Measurements from ENCODE around the gene UNC45A. TPM values are rescaled to one million over a fixed set of nuclear protein-coding genes. Genes with fewer than 3 reads are reported as not detected.

UNC45A gene
- total RNA-seq, 1 donor: 69.1 TPM

DNA sequence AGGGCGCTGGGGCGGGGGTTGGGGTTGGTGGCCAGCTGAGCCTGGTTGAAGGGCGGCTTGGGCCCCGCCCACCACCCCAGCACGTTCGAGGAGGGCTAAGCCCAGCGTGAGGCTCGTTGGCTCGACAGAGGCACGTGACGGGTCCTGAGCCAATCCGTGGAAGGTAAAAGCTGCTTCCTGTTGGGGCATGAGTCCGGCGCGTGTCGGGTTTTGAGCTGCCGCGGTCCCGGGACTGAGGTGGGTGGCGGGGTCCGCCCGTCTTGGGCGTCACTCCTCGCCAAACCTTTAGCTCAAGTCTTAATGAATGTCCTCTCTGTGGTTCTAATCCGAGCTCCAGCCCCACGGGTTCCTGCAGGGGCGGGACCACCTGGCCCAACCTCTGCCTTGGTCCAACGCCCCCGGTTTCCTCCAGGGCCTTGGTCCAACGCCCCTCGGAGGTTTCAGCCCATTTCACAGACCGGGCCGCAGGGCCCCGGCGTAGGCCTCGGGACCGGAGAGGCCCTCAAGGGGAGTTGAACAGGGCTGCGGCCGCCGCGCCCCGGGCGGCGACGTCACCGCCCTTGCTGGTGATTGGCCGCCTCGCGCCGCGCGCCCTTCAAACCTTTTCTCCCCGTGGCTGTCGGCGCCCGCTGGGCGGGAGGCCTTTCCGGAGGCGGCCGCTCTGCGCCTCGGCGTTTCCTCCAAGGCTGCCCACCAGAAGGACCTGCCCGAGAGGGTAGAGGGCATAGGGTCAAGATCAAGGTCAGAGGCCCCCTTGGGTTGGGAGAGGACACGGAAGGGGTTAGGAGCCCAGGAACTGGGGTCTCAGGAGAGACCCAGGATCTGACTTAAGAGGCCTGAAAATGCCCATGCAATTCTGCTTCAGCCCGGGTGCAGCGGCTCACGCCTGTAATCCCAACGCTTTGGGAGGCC is 19.9 kb downstream of the UNC45A start, which contains the start of gene RCCD1:
Gene RCCD1 (plus strand): TSS at position 173 of the 912 bp plus-strand sequence. CDS start 1,851 bp downstream, outside the sequence.
- DNase-seq (ENCODE audit: low read depth): peak; percentile 95
- TF ChIP-seq, protein P1, sequence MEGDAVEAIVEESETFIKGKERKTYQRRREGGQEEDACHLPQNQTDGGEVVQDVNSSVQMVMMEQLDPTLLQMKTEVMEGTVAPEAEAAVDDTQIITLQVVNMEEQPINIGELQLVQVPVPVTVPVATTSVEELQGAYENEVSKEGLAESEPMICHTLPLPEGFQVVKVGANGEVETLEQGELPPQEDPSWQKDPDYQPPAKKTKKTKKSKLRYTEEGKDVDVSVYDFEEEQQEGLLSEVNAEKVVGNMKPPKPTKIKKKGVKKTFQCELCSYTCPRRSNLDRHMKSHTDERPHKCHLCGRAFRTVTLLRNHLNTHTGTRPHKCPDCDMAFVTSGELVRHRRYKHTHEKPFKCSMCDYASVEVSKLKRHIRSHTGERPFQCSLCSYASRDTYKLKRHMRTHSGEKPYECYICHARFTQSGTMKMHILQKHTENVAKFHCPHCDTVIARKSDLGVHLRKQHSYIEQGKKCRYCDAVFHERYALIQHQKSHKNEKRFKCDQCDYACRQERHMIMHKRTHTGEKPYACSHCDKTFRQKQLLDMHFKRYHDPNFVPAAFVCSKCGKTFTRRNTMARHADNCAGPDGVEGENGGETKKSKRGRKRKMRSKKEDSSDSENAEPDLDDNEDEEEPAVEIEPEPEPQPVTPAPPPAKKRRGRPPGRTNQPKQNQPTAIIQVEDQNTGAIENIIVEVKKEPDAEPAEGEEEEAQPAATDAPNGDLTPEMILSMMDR (IDR thresholded peaks at IDR 0.05; ENCODE audit: insufficient read depth, low read depth, low read length): no peak
- peak within 1 kb of the TSS; percentile 97 for H3K4me3 ChIP-seq (ENCODE audit: low read depth, low read length)

DNA sequence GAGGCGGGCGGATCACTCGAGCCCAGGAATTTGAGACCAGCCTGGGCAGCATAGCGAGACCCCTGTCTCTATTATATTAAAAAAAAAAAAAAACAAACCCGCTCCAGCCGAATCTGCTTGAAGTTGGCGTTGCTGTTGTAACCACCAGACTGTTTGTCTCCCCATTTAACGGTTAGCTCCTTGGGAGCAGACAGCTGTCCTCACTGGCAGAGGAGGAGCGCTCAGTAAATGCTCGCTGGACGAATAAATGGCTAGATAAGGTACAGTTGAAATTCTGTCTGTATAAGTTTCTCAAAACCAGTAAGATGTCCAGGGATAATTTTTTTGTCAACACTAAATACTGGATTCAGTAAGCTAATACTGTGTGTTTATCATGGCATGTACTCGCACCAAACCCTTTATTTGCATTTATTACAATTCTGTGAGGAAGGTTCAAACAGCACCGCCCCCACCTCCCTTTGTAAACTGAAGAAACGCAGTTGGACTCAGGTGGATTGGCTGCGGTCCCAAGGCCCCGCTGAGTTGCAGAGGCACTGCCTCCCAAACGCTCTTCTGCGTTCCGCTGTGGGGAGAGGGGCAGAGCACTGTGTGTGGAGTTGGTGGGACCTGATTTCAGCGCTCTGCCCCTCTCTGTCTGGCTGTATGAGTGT is 20.7 kb downstream of the UNC45A start:
- TF ChIP-seq, protein P1 (IDR thresholded peaks at IDR 0.05; ENCODE audit: insufficient read depth, low read depth, low read length): no peak
- DNase-seq (ENCODE audit: low read depth): no peak
- H3K4me3 ChIP-seq (ENCODE audit: low read depth, low read length): peak overlapping the region; percentile 97

DNA sequence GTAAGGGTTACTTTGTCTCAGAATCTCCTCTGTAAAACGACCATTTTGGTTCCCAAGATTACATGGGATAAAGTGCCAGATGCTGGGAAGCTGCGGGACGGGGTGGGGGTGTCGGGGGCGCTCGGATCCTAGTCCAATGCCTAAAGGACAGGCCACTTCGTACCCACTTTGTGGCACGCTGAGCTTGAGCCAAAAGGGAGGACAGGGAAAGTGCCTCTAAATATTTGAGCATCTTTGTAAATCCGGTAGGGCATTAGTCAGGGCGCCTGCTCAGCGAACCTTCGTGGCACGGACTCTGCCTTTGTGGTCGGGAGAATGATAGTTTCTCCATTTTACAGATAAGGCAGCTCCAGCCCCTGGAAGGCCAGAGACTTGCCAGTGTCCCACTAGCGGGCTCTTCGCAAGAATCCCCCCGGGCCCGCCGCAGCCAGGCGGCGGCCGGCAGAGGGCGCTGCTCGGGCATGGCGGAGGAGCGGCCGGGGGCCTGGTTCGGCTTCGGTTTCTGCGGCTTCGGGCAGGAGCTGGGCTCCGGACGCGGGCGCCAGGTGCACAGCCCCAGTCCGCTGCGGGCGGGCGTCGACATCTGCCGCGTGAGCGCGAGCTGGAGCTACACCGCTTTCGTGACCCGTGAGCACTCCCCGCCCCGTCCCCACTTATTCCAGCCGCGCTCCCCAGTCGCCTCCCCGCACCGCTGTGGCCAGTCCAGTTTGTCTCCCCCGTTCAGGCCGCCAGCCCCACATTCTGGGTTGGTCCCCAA is 21.4 kb downstream of the UNC45A start:
- TF ChIP-seq, protein P1 (IDR thresholded peaks at IDR 0.05; ENCODE audit: insufficient read depth, low read depth, low read length): peak; percentile 98
- DNase-seq (ENCODE audit: low read depth): peak; percentile 81
- peak overlapping the region; percentile 72 for H3K4me3 ChIP-seq (ENCODE audit: low read depth, low read length)

DNA sequence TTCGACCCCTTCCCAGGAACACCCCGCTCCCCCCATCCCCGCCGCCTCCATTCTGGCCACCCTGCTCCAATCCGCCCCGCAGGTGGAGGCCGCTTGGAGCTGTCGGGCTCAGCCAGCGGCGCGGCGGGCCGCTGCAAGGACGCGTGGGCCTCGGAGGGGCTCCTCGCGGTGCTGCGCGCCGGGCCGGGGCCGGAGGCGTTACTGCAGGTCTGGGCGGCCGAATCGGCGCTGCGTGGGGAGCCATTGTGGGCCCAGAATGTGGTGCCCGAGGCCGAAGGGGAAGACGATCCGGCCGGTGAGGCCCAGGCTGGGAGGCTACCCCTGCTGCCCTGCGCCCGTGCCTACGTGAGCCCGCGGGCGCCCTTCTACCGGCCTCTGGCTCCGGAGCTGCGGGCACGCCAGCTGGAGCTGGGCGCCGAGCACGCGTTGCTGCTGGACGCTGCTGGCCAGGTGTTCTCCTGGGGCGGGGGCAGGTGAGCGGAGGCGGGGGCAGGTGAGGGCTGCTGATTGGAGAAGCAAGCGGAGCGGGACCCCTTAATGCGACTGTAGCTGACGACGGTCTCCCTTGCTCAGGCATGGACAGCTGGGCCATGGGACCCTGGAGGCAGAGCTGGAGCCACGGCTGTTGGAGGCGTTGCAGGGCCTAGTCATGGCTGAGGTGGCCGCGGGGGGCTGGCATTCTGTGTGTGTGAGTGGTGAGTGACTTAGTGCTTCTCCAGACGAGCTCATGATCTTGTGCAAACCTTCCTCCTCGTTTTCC is 22.1 kb downstream of the UNC45A start:
- TF ChIP-seq, protein P1 (IDR thresholded peaks at IDR 0.05; ENCODE audit: insufficient read depth, low read depth, low read length): no peak
- DNase-seq (ENCODE audit: low read depth): peak; percentile 32
- H3K4me3 ChIP-seq (ENCODE audit: low read depth, low read length): peak overlapping the region; percentile 72

DNA sequence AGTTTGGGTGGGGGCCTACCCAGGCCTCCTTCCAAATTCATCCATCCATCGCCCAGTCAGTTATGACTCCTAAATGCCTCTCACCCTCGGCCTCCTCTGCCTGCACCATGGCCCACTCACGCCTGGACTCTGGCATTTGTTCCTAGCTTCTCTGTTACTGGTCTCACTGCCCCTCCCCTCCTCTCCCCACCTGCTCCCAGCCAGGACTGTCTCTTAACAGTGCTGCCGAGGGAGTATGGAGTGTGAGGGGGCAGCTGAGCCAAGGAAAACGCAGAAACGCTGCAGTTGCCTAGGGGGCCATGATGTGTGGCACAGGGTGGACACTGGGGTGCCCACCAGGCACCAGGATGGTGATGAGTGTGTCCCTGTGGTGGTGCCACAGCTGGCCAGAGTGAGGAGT is 22.7 kb downstream of the UNC45A start:
- peak overlapping the region; percentile 72 for H3K4me3 ChIP-seq (ENCODE audit: low read depth, low read length)
- TF ChIP-seq, protein P1 (IDR thresholded peaks at IDR 0.05; ENCODE audit: insufficient read depth, low read depth, low read length): no peak
- DNase-seq (ENCODE audit: low read depth): no peak
